Vagina (tissue), 2 donors: ENCODE results near the gene DICER1.

Experiments used
- POLR2AphosphoS5 ChIP-seq, 2 donors: sonication (generic); formaldehyde crosslinking; IDR thresholded peaks; one replicate each; pipeline ENCODE4 v1.9.0; 2017; ENCODE audit warnings: antibody characterized with exemption in 2 of 2, mild to moderate bottlenecking in 2 of 2, low read depth in 1 of 2; ENCODE audit not compliant: insufficient read depth in 1 of 2
- TF ChIP-seq, protein P1 (sequence below), 3 experiments: fragments of 450-650 bp in 2 of 3; fragments of 200-600 bp in 1 of 3; sonication (generic) in 1 of 3; IDR thresholded peaks; one replicate each; pipeline ENCODE4 v1.5.1; 2017 to 2019; ENCODE audit warnings: antibody characterized with exemption in 3 of 3, mild to moderate bottlenecking in 2 of 3, moderate library complexity in 2 of 3

DNA sequence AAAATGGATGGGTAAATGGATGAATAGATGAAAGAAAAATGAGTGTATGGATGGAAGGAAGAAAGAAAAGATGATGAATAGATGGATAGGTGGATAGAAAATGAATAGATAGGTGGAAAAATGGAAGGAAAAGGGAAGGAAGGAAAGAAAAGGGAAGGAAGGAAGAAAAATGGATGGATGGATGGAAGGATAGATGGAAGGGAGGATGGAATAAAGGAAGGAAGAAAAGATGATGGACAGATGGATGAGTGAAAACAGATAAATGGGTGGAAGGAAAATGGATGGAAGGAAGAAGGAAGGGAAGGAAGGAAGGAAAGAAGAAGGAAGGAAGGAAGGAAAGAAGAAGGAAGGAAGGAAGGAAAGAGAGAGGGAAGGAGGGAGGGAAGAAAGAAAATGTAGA is 107.4 kb downstream of the DICER1 start:
- TF ChIP-seq, protein P1, sequence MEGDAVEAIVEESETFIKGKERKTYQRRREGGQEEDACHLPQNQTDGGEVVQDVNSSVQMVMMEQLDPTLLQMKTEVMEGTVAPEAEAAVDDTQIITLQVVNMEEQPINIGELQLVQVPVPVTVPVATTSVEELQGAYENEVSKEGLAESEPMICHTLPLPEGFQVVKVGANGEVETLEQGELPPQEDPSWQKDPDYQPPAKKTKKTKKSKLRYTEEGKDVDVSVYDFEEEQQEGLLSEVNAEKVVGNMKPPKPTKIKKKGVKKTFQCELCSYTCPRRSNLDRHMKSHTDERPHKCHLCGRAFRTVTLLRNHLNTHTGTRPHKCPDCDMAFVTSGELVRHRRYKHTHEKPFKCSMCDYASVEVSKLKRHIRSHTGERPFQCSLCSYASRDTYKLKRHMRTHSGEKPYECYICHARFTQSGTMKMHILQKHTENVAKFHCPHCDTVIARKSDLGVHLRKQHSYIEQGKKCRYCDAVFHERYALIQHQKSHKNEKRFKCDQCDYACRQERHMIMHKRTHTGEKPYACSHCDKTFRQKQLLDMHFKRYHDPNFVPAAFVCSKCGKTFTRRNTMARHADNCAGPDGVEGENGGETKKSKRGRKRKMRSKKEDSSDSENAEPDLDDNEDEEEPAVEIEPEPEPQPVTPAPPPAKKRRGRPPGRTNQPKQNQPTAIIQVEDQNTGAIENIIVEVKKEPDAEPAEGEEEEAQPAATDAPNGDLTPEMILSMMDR (IDR thresholded peaks at IDR 0.05), result no peak
- no peak for TF ChIP-seq POLR2AphosphoS5 (IDR thresholded peaks at IDR 0.05; ENCODE audit: insufficient read depth in 1 of 2, low read depth in 1 of 2)
